Astrocyte of the cerebellum (primary cell): ENCODE measurements around the gene KCNS1.
A peak's percentile ranks its signal among the peaks of the same experiment; 100 is the strongest.

Experiments
- DNase-seq: peaks from one replicate; pipeline ENCODE4 v3.0.0-alpha.2; 2011; ENCODE audit warnings: low read depth
- H3K4me3 ChIP-seq: 2 replicates; pipeline ENCODE4 v1.5.1; 2011; ENCODE audit warnings: mild to moderate bottlenecking, low read depth, low read length, moderate library complexity
- in situ Hi-C: cut with HindIII; loops from 2 replicates; pipeline ENCODE4 v1.10.0; 2017; ENCODE audit warnings: low sequenced_read_pairs
- TF ChIP-seq, protein P1 (sequence below): IDR thresholded peaks from 2 replicates; pipeline ENCODE4 v1.5.1; 2012; ENCODE audit warnings: low read length, low read depth, moderate library complexity, mild to moderate bottlenecking; ENCODE audit errors: missing control alignments

KCNS1 gene

GRCh38 chr20:45110301-45110700 is 9.4 kb upstream of the KCNS1 start:
- in situ Hi-C loops, result no loop called here
- TF ChIP-seq, protein P1, sequence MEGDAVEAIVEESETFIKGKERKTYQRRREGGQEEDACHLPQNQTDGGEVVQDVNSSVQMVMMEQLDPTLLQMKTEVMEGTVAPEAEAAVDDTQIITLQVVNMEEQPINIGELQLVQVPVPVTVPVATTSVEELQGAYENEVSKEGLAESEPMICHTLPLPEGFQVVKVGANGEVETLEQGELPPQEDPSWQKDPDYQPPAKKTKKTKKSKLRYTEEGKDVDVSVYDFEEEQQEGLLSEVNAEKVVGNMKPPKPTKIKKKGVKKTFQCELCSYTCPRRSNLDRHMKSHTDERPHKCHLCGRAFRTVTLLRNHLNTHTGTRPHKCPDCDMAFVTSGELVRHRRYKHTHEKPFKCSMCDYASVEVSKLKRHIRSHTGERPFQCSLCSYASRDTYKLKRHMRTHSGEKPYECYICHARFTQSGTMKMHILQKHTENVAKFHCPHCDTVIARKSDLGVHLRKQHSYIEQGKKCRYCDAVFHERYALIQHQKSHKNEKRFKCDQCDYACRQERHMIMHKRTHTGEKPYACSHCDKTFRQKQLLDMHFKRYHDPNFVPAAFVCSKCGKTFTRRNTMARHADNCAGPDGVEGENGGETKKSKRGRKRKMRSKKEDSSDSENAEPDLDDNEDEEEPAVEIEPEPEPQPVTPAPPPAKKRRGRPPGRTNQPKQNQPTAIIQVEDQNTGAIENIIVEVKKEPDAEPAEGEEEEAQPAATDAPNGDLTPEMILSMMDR, result no peak
- no peak for DNase-seq

DNA sequence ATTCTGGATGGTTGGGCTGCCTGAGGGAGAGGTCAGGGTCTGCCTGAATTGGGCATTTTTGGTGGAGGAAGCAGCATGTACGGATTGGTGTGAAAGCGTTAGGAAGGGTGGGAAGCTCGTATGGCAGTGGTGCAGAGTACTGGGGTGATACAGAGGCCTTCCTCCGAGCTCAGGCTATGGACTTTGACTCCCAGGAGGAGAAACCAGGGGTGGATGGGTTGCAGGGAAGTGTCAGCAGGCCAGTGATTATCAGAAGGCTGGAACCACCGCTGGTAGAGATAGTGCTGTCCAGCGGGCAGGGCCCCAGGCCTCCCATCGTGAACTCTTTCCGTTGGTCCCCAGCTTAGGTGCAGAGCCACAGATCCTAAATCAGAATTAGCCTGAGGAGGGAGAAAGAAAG is 8.7 kb upstream of the KCNS1 start:
- in situ Hi-C loops, result no loop called here
- H3K4me3 ChIP-seq, result no peak overlapping the region
- TF ChIP-seq, protein P1, result no peak
- DNase-seq, result no peak

More at GRCh38 chr20:45110301-45110700, 9.4 kb upstream of the KCNS1 start:
- no peak overlapping the region for H3K4me3 ChIP-seq

- no peak overlapping the region for H3K4me3 ChIP-seq
- in situ Hi-C loops, result no loop called here
- TF ChIP-seq, protein P1, result no peak
- DNase-seq, result no peak
Observed at GRCh38 chr20:45105317-45105716, 4.4 kb upstream of the KCNS1 start.

DNA sequence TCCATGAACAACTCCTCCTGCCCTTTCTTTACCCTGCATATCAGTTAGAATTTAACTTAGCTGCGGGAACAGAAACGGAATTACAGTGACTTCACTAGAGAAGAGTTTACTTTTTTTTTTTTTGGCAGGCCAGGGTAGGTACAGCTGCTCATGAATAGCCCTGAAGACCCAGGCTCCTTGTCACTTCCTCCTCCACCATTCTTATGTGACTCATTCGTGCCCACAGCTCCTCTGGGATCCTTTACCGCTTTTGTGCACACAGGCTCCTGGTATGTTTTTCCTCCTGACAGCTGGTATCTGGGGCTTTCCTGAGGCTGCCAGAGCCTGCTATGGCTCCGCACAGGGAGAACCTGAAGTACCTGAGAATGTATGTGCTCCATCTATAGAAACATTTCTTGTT is 3.9 kb upstream of the KCNS1 start:
- TF ChIP-seq, protein P1, result no peak
- in situ Hi-C loops, result loop anchor here (5.0 kb wide), 1 partner anchor 57 kb away; no protein-coding TSS in a partner anchor
- no peak overlapping the region for H3K4me3 ChIP-seq
- peak; percentile 18 for DNase-seq

GRCh38 chr20:45103072-45103471 is 2.1 kb upstream of the KCNS1 start:
- DNase-seq, result no peak
- TF ChIP-seq, protein P1, result no peak
- H3K4me3 ChIP-seq, result no peak overlapping the region
- in situ Hi-C loops, result loop anchor here (5.0 kb wide), 1 partner anchor 56 kb away; no protein-coding TSS in a partner anchor

GRCh38 chr20:45101333-45101850 is 465 bp upstream of the KCNS1 start:
- no peak for DNase-seq
- TF ChIP-seq, protein P1, result no peak
- in situ Hi-C loops, result loop anchor here (5.0 kb wide), 1 partner anchor 54 kb away; no protein-coding TSS in a partner anchor
- H3K4me3 ChIP-seq, result no peak overlapping the region
